MM.1S (cell line): ENCODE results near the gene LCN10.
"Not testable (repeated sequence)": the region's sequence is repeated elsewhere in the genome, so short reads cannot be mapped to it uniquely, and the experiment has no call there.

Experiments used
- DNase-seq: peaks from one replicate; pipeline ENCODE4 v3.0.0-alpha.2; 2015
- H2AFZ ChIP-seq: fragments of 300-600 bp; sonication (generic); 2 replicates; pipeline ENCODE4 v1.6.0; 2016; ENCODE audit warnings: antibody characterized with exemption, low read length
- H3F3A ChIP-seq: fragments of 300-600 bp; sonication (generic); 2 replicates; pipeline ENCODE4 v1.6.1; 2016; ENCODE audit warnings: mild to moderate bottlenecking, antibody characterized with exemption, low read length, moderate library complexity, mixed read lengths; ENCODE audit not compliant: insufficient read depth
- H3K27ac ChIP-seq: fragments of 300-600 bp; sonication (generic); 2 replicates; pipeline ENCODE4 v1.5.1; 2016; ENCODE audit warnings: mild to moderate bottlenecking, low read length
- H3K27me3 ChIP-seq: fragments of 300-600 bp; sonication (generic); replicated peaks from 2 replicates; pipeline ENCODE4 v1.6.0; 2016; ENCODE audit warnings: low read length; ENCODE audit not compliant: insufficient read depth
- H3K36me3 ChIP-seq: fragments of 300-600 bp; sonication (generic); replicated peaks from 2 replicates; pipeline ENCODE4 v1.6.1; 2016; ENCODE audit warnings: mild to moderate bottlenecking, low read length, mixed read lengths; ENCODE audit not compliant: insufficient read depth
- H3K4me1 ChIP-seq: fragments of 300-600 bp; sonication (generic); 2 replicates; pipeline ENCODE4 v1.6.1; 2016; ENCODE audit warnings: low read length, mixed read lengths
- H3K4me2 ChIP-seq: fragments of 300-600 bp; sonication (generic); 2 replicates; pipeline ENCODE4 v1.6.0; 2016; ENCODE audit warnings: low read depth, low read length
- H3K4me3 ChIP-seq: fragments of 300-600 bp; sonication (generic); 2 replicates; pipeline ENCODE4 v1.5.1; 2016; ENCODE audit warnings: low read length, mixed read lengths
- H3K79me2 ChIP-seq: fragments of 300-600 bp; sonication (generic); 2 replicates; pipeline ENCODE4 v1.6.1; 2016; ENCODE audit warnings: mixed run types, low read length, mixed read lengths
- H3K9ac ChIP-seq: fragments of 300-600 bp; sonication (generic); 2 replicates; pipeline ENCODE4 v1.6.1; 2016; ENCODE audit warnings: low read length, mixed read lengths
- H3K9me2 ChIP-seq: fragments of 300-600 bp; sonication (generic); replicated peaks from 2 replicates; pipeline ENCODE4 v1.6.1; 2016; ENCODE audit warnings: mild to moderate bottlenecking, low read length, mixed read lengths; ENCODE audit not compliant: insufficient read depth
- H3K9me3 ChIP-seq: fragments of 300-600 bp; sonication (generic); replicated peaks from 2 replicates; pipeline ENCODE4 v1.6.1; 2016; ENCODE audit warnings: mild to moderate bottlenecking, low read length, mixed read lengths; ENCODE audit not compliant: insufficient read depth
- H4K20me1 ChIP-seq: fragments of 300-600 bp; sonication (generic); 2 replicates; pipeline ENCODE4 v1.6.1; 2016; ENCODE audit warnings: mild to moderate bottlenecking, low read length, moderate library complexity, mixed read lengths; ENCODE audit not compliant: insufficient read depth
- EZH2 ChIP-seq: fragments of 300-600 bp; sonication (generic); optimal IDR thresholded peaks from 2 replicates; pipeline ENCODE3; 2017; ENCODE audit warnings: low read depth, mild to moderate bottlenecking, antibody characterized with exemption, low read length, mixed read lengths
- EZH2phosphoT487 ChIP-seq: fragments of 300-600 bp; sonication (generic); IDR thresholded peaks from 2 replicates; pipeline ENCODE4 v1.6.1; 2018; ENCODE audit warnings: antibody characterized with exemption, low read length
- TF ChIP-seq, protein P1 (sequence below): fragments of 300-600 bp; sonication (generic); IDR thresholded peaks from 2 replicates; pipeline ENCODE4 v1.5.1; 2016; ENCODE audit warnings: antibody characterized with exemption, low read length, mixed read lengths

The LCN10 gene

DNA sequence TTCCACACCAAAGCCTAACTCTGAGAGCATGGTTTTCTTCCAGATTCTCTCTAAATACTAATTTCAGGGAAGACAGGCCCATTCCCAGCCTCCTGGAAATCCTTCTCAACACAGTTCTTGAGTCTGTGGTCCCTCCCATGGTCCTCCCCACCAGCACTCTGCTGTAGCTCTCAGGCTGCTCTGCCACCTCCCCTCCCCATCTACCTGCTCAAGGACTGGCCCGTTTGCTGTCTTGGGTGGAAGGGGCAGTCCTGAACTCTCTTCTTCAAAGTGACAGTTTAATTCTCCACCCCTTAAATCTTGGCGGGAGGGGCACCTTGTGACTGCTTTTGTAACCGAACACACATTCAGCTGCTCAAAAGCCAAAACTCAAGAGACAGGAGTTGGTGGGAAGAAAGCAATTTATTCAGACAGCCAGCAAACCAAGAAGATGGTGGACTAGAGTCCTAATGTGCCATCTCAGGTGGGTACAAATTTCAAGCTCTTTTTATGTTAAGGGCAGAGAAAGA, 29.2 kb upstream of the LCN10 start:
- H3K27me3 ChIP-seq: peaks cover 21% of the 10 kb centered on the region
- no peak overlapping the region for H3K27ac ChIP-seq
- no peak overlapping the region for H3K4me3 ChIP-seq
- DNase-seq: no peak
- H2AFZ ChIP-seq: no peak overlapping the region
- H3K4me2 ChIP-seq: no peak overlapping the region
- H3K36me3 ChIP-seq: no peaks in the 10 kb centered on the region
- H3K9me3 ChIP-seq: no peaks in the 10 kb centered on the region
- peaks cover 14% of the 10 kb centered on the region for H3F3A ChIP-seq
- no peaks in the 10 kb centered on the region for H3K9me2 ChIP-seq
- TF ChIP-seq EZH2phosphoT487 (no peak), EZH2 (no peak)
- TF ChIP-seq, protein P1, sequence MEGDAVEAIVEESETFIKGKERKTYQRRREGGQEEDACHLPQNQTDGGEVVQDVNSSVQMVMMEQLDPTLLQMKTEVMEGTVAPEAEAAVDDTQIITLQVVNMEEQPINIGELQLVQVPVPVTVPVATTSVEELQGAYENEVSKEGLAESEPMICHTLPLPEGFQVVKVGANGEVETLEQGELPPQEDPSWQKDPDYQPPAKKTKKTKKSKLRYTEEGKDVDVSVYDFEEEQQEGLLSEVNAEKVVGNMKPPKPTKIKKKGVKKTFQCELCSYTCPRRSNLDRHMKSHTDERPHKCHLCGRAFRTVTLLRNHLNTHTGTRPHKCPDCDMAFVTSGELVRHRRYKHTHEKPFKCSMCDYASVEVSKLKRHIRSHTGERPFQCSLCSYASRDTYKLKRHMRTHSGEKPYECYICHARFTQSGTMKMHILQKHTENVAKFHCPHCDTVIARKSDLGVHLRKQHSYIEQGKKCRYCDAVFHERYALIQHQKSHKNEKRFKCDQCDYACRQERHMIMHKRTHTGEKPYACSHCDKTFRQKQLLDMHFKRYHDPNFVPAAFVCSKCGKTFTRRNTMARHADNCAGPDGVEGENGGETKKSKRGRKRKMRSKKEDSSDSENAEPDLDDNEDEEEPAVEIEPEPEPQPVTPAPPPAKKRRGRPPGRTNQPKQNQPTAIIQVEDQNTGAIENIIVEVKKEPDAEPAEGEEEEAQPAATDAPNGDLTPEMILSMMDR: no peak
- no peaks in the 10 kb centered on the region for H3K79me2 ChIP-seq
- peaks cover 18% of the 10 kb centered on the region for H3K4me1 ChIP-seq
- H4K20me1 ChIP-seq: no peaks in the 10 kb centered on the region
- no peak overlapping the region for H3K9ac ChIP-seq

DNA sequence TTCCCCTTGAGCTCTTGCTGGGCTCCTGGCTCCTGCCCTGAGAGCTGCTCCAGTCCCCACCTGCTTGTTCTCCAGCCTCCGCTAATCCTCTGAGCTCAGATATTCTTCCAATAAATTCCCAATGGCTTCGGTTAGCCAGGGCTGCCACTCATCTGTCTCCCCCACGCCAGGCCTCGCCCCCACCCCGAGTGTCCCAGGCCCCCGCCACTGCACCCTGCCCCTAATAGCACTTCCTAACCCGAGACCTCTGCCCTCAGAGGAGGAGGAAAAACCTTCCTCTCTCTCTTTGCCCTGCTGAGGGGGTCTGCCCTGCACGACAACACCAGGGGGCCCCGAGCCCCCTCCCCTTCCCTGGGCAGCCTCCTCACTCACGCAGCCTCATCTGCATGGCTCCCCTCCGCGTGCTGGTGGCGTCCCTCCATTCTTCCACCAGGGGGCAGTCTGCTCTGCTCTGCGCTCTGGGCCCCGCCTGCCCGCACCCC, 27.0 kb upstream of the LCN10 start:
- Histone ChIP-seq H3K27ac (no peak overlapping the region), H3K27me3 (peaks cover 21% of the 10 kb centered on the region), H3K4me1 (peaks cover 20% of the 10 kb centered on the region), H3K4me3 (no peak overlapping the region), H3K79me2 (no peaks in the 10 kb centered on the region), H3K9ac (no peak overlapping the region), H3K4me2 (no peak overlapping the region), H3K9me3 (no peaks in the 10 kb centered on the region), H3K36me3 (no peaks in the 10 kb centered on the region), H3F3A (peaks cover 28% of the 10 kb centered on the region), H4K20me1 (no peaks in the 10 kb centered on the region), H3K9me2 (no peaks in the 10 kb centered on the region), H2AFZ (no peak overlapping the region)
- TF ChIP-seq, protein P1: peak; percentile 43
- TF ChIP-seq EZH2: no peak
- peak; percentile 28 for DNase-seq

DNA sequence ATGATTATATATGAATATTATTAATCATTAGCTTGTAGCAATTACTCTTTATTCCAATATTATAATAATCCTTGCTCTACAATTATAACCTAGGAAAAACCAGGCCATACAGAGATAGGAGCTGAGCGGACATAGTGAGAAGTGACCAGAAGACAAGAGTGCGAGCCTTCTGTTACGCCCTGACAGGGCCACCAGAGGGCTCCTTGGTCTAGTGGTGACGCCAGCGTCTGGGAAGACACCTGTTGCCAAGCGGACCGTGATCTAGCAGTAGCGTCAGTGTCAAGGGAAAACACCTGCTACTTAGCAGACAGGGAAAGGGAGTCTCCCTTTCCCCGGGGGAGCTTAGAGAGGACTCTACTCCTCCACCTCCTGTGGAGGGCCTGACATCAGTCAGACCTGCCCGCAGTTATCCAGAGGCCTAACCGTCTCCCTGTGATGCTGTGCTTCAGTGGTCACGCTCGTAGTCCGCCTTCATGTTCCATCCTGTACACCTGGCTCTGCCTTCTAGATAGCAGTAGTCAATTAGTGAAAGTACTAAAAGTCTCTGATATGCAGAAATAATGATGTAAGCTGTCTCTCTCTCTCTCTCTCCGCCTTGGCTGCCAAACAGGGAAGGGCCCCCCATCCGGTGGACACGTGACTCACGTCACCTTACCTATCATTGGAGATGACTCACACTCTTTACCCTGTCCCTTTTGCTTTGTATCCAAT, 23.8 kb upstream of the LCN10 start:
- not testable (repeated sequence) for H3K9me2 ChIP-seq
- peak; percentile 80 for DNase-seq

DNA sequence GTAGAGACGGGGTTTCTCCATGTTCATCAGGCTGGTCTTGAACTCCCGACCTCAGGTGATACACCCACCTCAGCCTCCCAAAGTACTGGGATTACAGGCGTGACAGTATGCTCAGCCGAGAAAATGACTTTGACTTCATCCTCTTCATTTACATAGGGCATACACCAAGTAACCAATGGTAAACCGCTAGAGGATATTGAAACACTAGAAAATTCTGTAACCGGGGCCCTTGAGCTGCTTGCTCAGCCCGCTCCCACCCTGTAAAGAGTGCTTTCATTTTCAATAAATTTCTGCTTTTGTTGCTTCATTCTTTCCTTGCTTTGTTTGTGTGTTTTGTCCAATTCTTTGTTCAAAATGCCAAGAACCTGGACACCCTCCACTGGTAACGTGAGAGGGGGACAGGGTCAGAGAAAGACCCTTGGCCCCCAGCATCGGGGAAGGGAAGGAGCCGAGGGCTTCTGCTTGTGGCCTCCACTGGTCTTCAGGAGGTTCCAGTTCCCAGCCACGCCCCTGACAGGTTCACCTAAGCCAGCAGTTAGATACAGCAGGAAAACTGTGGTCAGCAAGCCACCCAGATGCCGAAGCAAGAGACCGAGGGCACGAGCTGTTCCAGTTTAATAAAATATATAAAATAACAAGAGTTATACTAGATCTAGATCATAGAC, 23.1 kb upstream of the LCN10 start:
- peaks cover 17% of the 10 kb centered on the region for H3K4me1 ChIP-seq
- H3K4me3 ChIP-seq: peak overlapping the region; percentile 59
- peak; percentile 71 for DNase-seq
- peak overlapping the region; percentile 74; the same call in 1 of the 2 replicates for H2AFZ ChIP-seq
- peaks cover 12% of the 10 kb centered on the region for H3K27me3 ChIP-seq
- H3K4me2 ChIP-seq: peak overlapping the region; percentile 94
- H3K27ac ChIP-seq: peak overlapping the region; percentile 70; the same call in 1 of the 2 replicates
- H4K20me1 ChIP-seq, H3K9me2 ChIP-seq, H3K79me2 ChIP-seq, H3K9me3 ChIP-seq, H3K36me3 ChIP-seq: not testable (repeated sequence)
- H3F3A ChIP-seq: peaks cover 28% of the 10 kb centered on the region
- H3K9ac ChIP-seq: peak overlapping the region; percentile 54; the same call in 1 of the 2 replicates

More for the DNA sequence above, 23.8 kb upstream of the LCN10 start:
- Histone ChIP-seq H3K4me1 (peaks cover 17% of the 10 kb centered on the region), H3K4me2 (peak overlapping the region; percentile 94), H3F3A (peaks cover 28% of the 10 kb centered on the region), H3K27me3 (peaks cover 16% of the 10 kb centered on the region), H3K27ac (peak overlapping the region; percentile 70; the same call in 1 of the 2 replicates), H3K4me3 (peak overlapping the region; percentile 59; the same call in 1 of the 2 replicates)
- not testable (repeated sequence) for H4K20me1 ChIP-seq, H3K9me3 ChIP-seq, H3K9ac ChIP-seq, H3K79me2 ChIP-seq, H2AFZ ChIP-seq, H3K36me3 ChIP-seq
- TF ChIP-seq, protein P1: peak; percentile 41
